Left ventricle myocardium inferior (tissue), 1 donor: ENCODE measurements around the gene NKX2-2. TPM values are rescaled to one million over a fixed set of nuclear protein-coding genes. Genes with fewer than 3 reads are reported as not detected.

ENCODE experiments used
- DNase-seq: peaks from one replicate; pipeline ENCODE4 v3.0.0-alpha.2; 2020
- H3K27ac ChIP-seq: fragments of 200-600 bp; replicated peaks from 2 replicates; pipeline ENCODE4 v1.8.0; 2021
- H3K27me3 ChIP-seq: fragments of 200-600 bp; 2 replicates; pipeline ENCODE4 v1.8.0; 2021; ENCODE audit warnings: low read depth
- H3K36me3 ChIP-seq: fragments of 200-600 bp; 2 replicates; pipeline ENCODE4 v1.8.0; 2021
- H3K4me1 ChIP-seq: fragments of 200-600 bp; 2 replicates; pipeline ENCODE4 v1.8.0; 2021
- H3K4me3 ChIP-seq: fragments of 200-600 bp; 2 replicates; pipeline ENCODE4 v1.8.0; 2021; ENCODE audit warnings: mild to moderate bottlenecking, moderate library complexity
- H3K9me3 ChIP-seq: fragments of 200-600 bp; replicated peaks from 2 replicates; pipeline ENCODE4 v1.8.0; 2021
- intact Hi-C: fragments of 100-400 bp; cut with micrococcal nuclease; formaldehyde crosslinking; loops from one replicate; pipeline ENCODE4 v1.11.0; 2022
- total RNA-seq: library from RNA; stranded (reverse); fragmentation: NEBNext Ultra II Directional; extraction: Animal tissue kit (Norgen Biotek cat#: 25700); gene quantifications from one replicate; pipeline ENCODE4 v1.2.1, GENCODE V29; 2021
- TF ChIP-seq, protein P1 (sequence below): fragments of 200-600 bp; IDR thresholded peaks from 2 replicates; pipeline ENCODE4 v1.8.0; 2021; ENCODE audit warnings: antibody characterized with exemption, mild to moderate bottlenecking, borderline replicate concordance
- donor health status: DM: no; HTN: yes; CAD: no; lungs with severe emphysema.

The NKX2-2 gene
- total RNA-seq, 1 donor from 2014 or later, result not detected

DNA sequence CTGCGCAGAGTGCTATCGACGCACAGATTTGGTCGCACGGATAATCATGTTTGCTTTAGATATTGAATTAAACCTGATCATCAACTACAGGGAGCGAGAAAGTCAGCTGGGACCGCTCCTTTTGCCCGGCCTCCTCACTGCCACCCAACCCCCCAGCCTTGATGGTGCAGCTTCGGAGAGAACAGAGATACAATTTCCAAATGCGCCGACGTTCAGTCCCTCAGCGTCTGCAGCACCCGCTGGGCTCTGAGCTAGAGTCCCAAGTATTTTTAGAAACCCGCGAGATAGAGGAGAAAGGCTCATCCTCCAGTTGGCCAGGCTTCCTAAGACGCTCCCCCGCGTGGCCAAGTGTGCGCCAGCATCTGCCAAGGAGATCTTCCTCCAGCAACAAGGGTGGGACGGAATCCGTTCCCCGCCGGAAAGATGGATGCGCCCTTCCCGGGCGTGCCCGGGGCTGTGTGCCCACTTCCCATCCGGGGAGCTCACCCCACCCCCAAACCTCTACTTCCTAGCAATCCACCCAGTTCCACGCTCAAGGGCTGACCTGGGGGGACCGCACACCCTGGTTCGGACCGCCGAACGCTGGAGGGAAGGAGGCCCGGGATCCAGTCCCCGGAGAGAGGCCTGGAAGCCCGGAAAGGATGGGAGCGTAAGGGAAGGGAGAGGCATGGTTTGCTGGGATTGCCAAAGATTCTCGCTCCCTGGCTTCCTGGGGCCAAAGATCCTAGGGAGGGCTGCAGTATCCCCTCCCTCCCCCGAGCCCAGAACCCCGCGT lies 4.1 kb downstream of the NKX2-2 start:
- TF ChIP-seq, protein P1, sequence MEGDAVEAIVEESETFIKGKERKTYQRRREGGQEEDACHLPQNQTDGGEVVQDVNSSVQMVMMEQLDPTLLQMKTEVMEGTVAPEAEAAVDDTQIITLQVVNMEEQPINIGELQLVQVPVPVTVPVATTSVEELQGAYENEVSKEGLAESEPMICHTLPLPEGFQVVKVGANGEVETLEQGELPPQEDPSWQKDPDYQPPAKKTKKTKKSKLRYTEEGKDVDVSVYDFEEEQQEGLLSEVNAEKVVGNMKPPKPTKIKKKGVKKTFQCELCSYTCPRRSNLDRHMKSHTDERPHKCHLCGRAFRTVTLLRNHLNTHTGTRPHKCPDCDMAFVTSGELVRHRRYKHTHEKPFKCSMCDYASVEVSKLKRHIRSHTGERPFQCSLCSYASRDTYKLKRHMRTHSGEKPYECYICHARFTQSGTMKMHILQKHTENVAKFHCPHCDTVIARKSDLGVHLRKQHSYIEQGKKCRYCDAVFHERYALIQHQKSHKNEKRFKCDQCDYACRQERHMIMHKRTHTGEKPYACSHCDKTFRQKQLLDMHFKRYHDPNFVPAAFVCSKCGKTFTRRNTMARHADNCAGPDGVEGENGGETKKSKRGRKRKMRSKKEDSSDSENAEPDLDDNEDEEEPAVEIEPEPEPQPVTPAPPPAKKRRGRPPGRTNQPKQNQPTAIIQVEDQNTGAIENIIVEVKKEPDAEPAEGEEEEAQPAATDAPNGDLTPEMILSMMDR, result no peak

DNA sequence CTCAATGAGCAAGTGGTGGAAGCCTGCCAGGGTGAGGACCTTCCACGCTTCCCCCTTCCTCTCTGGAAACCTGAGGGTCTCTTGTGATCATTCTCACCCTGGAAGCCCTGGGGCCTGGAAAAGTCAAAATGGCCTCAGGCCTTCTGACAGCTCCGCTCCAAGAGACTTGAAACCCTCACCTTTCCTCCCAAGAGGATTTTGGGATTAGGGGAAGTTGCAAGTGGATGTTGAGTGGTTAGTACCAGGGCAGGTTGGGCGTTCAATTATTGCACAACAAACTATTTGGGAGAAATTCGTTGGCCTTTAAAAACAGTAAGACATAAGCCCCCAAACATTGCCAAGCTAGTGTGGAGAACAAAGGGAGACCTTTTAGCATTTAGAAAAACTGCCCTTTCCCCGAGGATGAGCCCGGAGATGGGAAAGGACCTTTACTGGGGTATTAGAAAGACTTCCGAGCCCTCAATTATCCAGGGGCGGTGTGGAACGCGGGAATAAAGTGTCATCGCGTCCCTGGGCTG lies 4.7 kb downstream of the NKX2-2 start:
- H3K4me1 ChIP-seq, result peaks cover 64% of the 10 kb centered on the region
- H3K36me3 ChIP-seq, result no peaks in the 10 kb centered on the region
- H3K9me3 ChIP-seq, result no peaks in the 10 kb centered on the region
- TF ChIP-seq, protein P1, result no peak
- peaks cover 100% of the 10 kb centered on the region for H3K27me3 ChIP-seq
- no peak overlapping the region for H3K4me3 ChIP-seq
- no peak for DNase-seq
- no peak overlapping the region for H3K27ac ChIP-seq
- intact Hi-C loops, result loop anchor here (5.0 to 10.0 kb wide), 2 partner anchors 272 to 654 kb away; no protein-coding TSS in a partner anchor

More for the DNA sequence above, 4.1 kb downstream of the NKX2-2 start:
- DNase-seq, result no peak
- Histone ChIP-seq H3K4me3 (peak overlapping the region; percentile 62), H3K27me3 (peaks cover 100% of the 10 kb centered on the region), H3K36me3 (no peaks in the 10 kb centered on the region), H3K4me1 (peaks cover 71% of the 10 kb centered on the region), H3K9me3 (no peaks in the 10 kb centered on the region), H3K27ac (no peak overlapping the region)
- intact Hi-C loops, result loop anchor here (5.0 to 10.0 kb wide), 2 partner anchors 272 to 655 kb away; no protein-coding TSS in a partner anchor

DNA sequence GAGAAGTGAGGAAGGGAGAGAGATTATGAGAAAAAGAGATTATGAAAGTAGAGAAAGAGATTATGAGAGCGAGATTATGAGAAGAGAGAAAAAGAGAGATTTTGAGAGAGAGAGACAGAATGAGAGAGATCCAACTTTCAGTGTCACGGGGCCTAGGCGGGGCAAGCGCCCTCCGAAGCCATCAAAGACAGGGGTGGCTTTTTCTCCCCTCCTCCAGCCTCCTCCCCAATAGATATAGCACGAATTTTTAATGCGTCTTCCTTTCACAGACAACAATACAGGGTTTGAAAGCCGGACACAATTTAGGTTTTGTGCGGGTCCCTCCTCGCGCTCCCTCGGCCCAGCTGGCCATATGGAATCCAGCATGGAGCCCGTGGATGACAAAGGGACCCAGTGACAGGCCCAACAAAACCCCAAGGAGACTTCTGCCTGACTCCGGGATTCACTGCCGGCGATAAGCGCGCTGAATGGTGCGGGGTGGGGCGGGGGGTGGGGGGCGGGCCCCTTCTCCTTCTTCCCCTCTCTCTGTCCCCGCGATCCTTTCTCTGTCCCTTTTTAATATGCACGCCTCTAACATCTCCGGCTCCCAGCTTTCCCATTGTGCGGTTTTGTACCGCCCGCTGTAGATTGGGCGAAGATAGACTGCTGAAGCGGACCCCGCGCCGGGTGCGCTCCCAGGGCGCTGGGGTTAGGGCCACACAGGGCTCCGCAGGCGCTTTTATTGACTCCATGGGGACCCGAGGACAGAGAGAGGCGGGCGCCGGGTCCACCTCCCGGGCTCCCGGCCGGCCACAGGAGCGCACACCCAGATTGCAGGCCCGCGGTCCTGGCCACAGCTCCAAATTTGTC lies 5.4 kb downstream of the NKX2-2 start:
- peaks cover 100% of the 10 kb centered on the region for H3K27me3 ChIP-seq
- no peak overlapping the region for H3K27ac ChIP-seq
- H3K4me3 ChIP-seq, result no peak overlapping the region
- no peaks in the 10 kb centered on the region for H3K9me3 ChIP-seq
- H3K4me1 ChIP-seq, result peaks cover 58% of the 10 kb centered on the region
- no peak for DNase-seq
- intact Hi-C loops, result loop anchor here (5.0 to 10.0 kb wide), 2 partner anchors 271 to 654 kb away; no protein-coding TSS in a partner anchor
- TF ChIP-seq, protein P1, result no peak
- H3K36me3 ChIP-seq, result no peaks in the 10 kb centered on the region

GRCh38 chr20:21507400-21508229 lies 6.2 kb downstream of the NKX2-2 start:
- DNase-seq, result no peak
- Histone ChIP-seq H3K4me3 (no peak overlapping the region), H3K36me3 (no peaks in the 10 kb centered on the region), H3K27ac (no peak overlapping the region), H3K27me3 (peaks cover 100% of the 10 kb centered on the region), H3K9me3 (no peaks in the 10 kb centered on the region), H3K4me1 (peaks cover 49% of the 10 kb centered on the region)
- intact Hi-C loops, result loop anchor here (5.0 to 10.0 kb wide), 2 partner anchors 270 to 653 kb away; no protein-coding TSS in a partner anchor
- TF ChIP-seq, protein P1, result no peak
